Choroid plexus epithelial cell (primary cell): ENCODE measurements around the gene ADCY3.

Experiments used
- DNase-seq: peaks from one replicate; pipeline ENCODE4 v3.0.0-alpha.2; 2010; ENCODE audit warnings: low read depth
- H3K4me3 ChIP-seq: 2 replicates; pipeline ENCODE4 v1.5.1; 2011; ENCODE audit warnings: low read depth, mild to moderate bottlenecking, control low read depth, low read length, moderate library complexity
- CTCF ChIP-seq: conservative IDR thresholded peaks from 2 replicates; pipeline ENCODE4 v1.5.1; 2011; ENCODE audit warnings: low read depth, mild to moderate bottlenecking, control low read depth, inconsistent platforms, low read length, moderate library complexity

Gene ADCY3

GRCh38 chr2:24771764-24772586 lies 148.1 kb downstream of the ADCY3 start:
- no peak for TF ChIP-seq CTCF
- no peak overlapping the region for H3K4me3 ChIP-seq
- DNase-seq: peak; percentile 44

- DNase-seq: no peak
- no peak for TF ChIP-seq CTCF
- no peak overlapping the region for H3K4me3 ChIP-seq
These were observed 149.0 kb downstream of the ADCY3 start for GRCh38 chr2:24771061-24771460.
